ENCODE measurements around the gene CDC42BPB.
A peak's percentile ranks its signal among the peaks of the same experiment; 100 is the strongest.

Gene CDC42BPB

GRCh38 chr14:103002578-103003350, 54.6 kb downstream of the CDC42BPB start:
- Histone ChIP-seq H3K36me3 (replicated peaks) (peaks cover 31% of the 10 kb centered on the region), H3K4me3 (ENCODE audit: low read depth, low read length) (no peak overlapping the region), H3K27me3 (replicated peaks) (no peaks in the 10 kb centered on the region), H3K27ac (no peak overlapping the region)
- no peak for DNase-seq
- TF ChIP-seq, protein P1, sequence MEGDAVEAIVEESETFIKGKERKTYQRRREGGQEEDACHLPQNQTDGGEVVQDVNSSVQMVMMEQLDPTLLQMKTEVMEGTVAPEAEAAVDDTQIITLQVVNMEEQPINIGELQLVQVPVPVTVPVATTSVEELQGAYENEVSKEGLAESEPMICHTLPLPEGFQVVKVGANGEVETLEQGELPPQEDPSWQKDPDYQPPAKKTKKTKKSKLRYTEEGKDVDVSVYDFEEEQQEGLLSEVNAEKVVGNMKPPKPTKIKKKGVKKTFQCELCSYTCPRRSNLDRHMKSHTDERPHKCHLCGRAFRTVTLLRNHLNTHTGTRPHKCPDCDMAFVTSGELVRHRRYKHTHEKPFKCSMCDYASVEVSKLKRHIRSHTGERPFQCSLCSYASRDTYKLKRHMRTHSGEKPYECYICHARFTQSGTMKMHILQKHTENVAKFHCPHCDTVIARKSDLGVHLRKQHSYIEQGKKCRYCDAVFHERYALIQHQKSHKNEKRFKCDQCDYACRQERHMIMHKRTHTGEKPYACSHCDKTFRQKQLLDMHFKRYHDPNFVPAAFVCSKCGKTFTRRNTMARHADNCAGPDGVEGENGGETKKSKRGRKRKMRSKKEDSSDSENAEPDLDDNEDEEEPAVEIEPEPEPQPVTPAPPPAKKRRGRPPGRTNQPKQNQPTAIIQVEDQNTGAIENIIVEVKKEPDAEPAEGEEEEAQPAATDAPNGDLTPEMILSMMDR (IDR thresholded peaks at IDR 0.05; ENCODE audit: low read depth, low read length, missing control alignments): peak; percentile 35
- in situ Hi-C loops (cut with HindIII; ENCODE audit: low pct_ligation_motif_present, low sequenced_read_pairs): no loop called here

- DNase-seq: no peak
- Histone ChIP-seq H3K27ac (no peak overlapping the region), H3K36me3 (replicated peaks) (peaks cover 31% of the 10 kb centered on the region), H3K27me3 (replicated peaks) (no peaks in the 10 kb centered on the region), H3K4me3 (ENCODE audit: low read depth, low read length) (no peak overlapping the region)
- in situ Hi-C loops (cut with HindIII; ENCODE audit: low pct_ligation_motif_present, low sequenced_read_pairs): no loop called here
- TF ChIP-seq, protein P1 (IDR thresholded peaks at IDR 0.05; ENCODE audit: low read depth, low read length, missing control alignments): no peak
Observed at GRCh38 chr14:103001651-103002396, 55.5 kb downstream of the CDC42BPB start.

DNA sequence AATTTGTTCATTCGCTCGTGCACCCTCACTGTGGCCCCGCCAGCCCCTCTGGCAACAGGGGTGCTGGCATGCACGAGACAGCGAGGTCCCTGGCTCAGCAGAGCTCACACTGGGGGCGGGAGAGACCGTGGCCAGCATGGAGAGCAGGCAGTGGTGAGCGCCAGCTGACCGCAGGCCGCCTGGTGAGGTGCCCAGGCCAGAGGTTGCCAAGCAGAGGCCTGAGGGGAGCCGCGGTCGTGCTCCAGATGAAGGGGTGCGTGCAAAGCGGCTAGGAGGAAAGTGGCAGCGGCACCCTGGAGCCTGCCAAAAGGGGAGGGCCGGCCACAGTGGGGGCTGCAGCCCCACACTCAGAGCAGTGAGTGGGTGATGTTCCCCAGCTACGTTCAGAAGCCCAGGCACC, 56.1 kb downstream of the CDC42BPB start:
- DNase-seq: no peak
- H3K36me3 ChIP-seq (replicated peaks): peaks cover 32% of the 10 kb centered on the region
- in situ Hi-C loops (cut with HindIII; ENCODE audit: low pct_ligation_motif_present, low sequenced_read_pairs): no loop called here
- H3K27me3 ChIP-seq (replicated peaks): no peaks in the 10 kb centered on the region
- TF ChIP-seq, protein P1 (IDR thresholded peaks at IDR 0.05; ENCODE audit: low read depth, low read length, missing control alignments): no peak
- H3K4me3 ChIP-seq (ENCODE audit: low read depth, low read length): no peak overlapping the region
- no peak overlapping the region for H3K27ac ChIP-seq

DNA sequence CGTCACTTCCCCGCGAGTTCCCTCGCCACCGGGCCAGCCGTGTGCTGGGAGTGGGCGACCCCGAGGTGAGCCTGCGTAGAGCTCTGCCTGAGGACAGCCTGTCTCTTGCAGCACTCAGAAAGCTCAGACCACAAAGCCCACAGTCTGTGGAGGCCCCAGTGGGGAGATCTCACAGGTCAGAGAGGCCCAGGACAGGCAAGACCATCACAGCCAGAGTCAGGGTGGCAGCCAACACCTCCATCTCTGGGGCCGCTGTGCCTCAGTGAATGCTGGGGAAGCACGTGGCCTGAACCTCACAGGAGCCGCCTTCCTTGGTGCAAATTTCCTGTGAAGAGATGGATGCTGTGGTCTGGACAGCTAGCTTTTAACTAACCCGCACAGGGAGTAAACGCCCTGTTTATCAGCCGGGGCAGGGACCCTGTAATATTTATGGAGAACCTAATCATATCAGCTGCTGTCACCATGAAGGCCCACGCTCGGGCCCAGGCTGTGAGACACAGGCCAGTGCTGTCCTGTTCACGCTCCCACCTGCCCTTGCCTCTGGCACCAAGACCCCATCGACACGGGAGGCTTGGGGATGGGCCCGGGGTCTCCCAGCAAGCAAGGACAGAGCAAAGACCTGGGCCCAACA, 56.9 kb downstream of the CDC42BPB start:
- no peak overlapping the region for H3K4me3 ChIP-seq (ENCODE audit: low read depth, low read length)
- peaks cover 34% of the 10 kb centered on the region for H3K36me3 ChIP-seq (replicated peaks)
- H3K27ac ChIP-seq: no peak overlapping the region
- TF ChIP-seq, protein P1 (IDR thresholded peaks at IDR 0.05; ENCODE audit: low read depth, low read length, missing control alignments): no peak
- DNase-seq: no peak
- no peaks in the 10 kb centered on the region for H3K27me3 ChIP-seq (replicated peaks)
- in situ Hi-C loops (cut with HindIII; ENCODE audit: low pct_ligation_motif_present, low sequenced_read_pairs): no loop called here

DNA sequence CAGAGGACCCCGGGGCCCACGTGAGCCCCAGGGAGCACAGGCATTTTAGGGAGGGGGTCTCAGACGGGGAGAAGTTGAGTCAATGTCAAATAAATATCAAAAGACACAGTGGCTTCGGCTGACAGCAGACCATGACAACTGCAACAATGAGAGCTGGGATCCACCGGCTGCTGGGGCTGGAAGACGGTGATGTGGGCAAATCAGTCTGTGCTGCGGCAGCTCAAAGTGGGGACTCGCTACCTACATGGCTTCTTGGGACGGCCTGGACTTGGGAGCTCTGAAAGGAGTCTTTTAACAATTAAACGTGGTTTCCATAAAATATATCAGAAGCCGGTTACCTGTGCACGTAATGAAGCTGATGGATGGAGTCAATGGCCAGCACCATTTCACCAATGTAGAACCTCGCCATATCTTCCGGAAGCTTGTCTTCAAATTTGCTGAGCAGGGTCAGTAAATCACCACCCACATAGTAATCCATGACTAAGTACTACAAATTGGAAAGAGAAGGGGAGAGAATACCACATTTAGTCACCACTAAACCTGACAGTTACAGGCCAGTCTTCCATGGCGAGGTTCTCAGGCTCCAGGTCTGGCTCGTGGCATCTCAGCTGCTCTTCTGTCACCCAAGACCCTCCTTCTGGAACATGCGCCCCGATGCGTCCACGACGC, 58.0 kb downstream of the CDC42BPB start:
- Histone ChIP-seq H3K4me3 (ENCODE audit: low read depth, low read length) (no peak overlapping the region), H3K27me3 (replicated peaks) (no peaks in the 10 kb centered on the region), H3K27ac (no peak overlapping the region), H3K36me3 (replicated peaks) (peaks cover 36% of the 10 kb centered on the region)
- no peak for DNase-seq
- in situ Hi-C loops (cut with HindIII; ENCODE audit: low pct_ligation_motif_present, low sequenced_read_pairs): no loop called here
- TF ChIP-seq, protein P1 (IDR thresholded peaks at IDR 0.05; ENCODE audit: low read depth, low read length, missing control alignments): no peak
